Hepatocyte (in vitro differentiated cells): Measurements from ENCODE around the gene MRPL27. TPM values are rescaled to one million over a fixed set of nuclear protein-coding genes. Genes with fewer than 3 reads are reported as not detected.

ENCODE experiments used
- DNase-seq: peaks from one replicate; pipeline ENCODE4 v3.0.0-alpha.2; 2016; ENCODE audit warnings: low spot score
- H2AFZ ChIP-seq: fragments of 200-600 bp; sonication (generic); 2 replicates; pipeline ENCODE4 v1.6.0; 2016; ENCODE audit warnings: antibody characterized with exemption, mild to moderate bottlenecking
- H3K27ac ChIP-seq: fragments of 200-600 bp; sonication (generic); 2 replicates; pipeline ENCODE4 v1.5.1; 2016; ENCODE audit warnings: mild to moderate bottlenecking
- H3K27me3 ChIP-seq: fragments of 200-600 bp; sonication (generic); 2 replicates; pipeline ENCODE4 v1.6.1; 2016
- H3K36me3 ChIP-seq: fragments of 200-600 bp; sonication (generic); replicated peaks from 2 replicates; pipeline ENCODE4 v1.5.1; 2016; ENCODE audit warnings: low read depth; ENCODE audit not compliant: insufficient read depth
- H3K4me1 ChIP-seq: fragments of 200-600 bp; sonication (generic); 2 replicates; pipeline ENCODE4 v1.5.1; 2016; ENCODE audit warnings: mild to moderate bottlenecking, moderate library complexity; ENCODE audit not compliant: insufficient read depth
- H3K4me2 ChIP-seq: fragments of 200-600 bp; sonication (generic); 2 replicates; pipeline ENCODE4 v1.6.0; 2016
- H3K4me3 ChIP-seq: fragments of 200-600 bp; sonication (generic); 2 replicates; pipeline ENCODE4 v1.5.1; 2016; ENCODE audit warnings: mild to moderate bottlenecking
- H3K79me2 ChIP-seq: fragments of 200-600 bp; sonication (generic); 2 replicates; pipeline ENCODE4 v1.6.0; 2017; ENCODE audit warnings: mild to moderate bottlenecking
- H3K9me2 ChIP-seq: fragments of 200-600 bp; sonication (generic); replicated peaks from 2 replicates; pipeline ENCODE4 v1.6.0; 2017; ENCODE audit warnings: mild to moderate bottlenecking; ENCODE audit not compliant: insufficient read depth
- H3K9me3 ChIP-seq: fragments of 200-600 bp; sonication (generic); 2 replicates; pipeline ENCODE4 v1.5.1; 2016; ENCODE audit warnings: low read depth, mild to moderate bottlenecking
- H4K20me1 ChIP-seq: fragments of 200-600 bp; sonication (generic); 2 replicates; pipeline ENCODE4 v1.6.0; 2016; ENCODE audit warnings: mild to moderate bottlenecking; ENCODE audit not compliant: insufficient read depth, poor library complexity, severe bottlenecking
- CTCF ChIP-seq: fragments of 200-600 bp; sonication (generic); IDR thresholded peaks from 2 replicates; pipeline ENCODE4 v1.5.1; 2016; ENCODE audit warnings: antibody characterized with exemption, mild to moderate bottlenecking; ENCODE audit not compliant: poor library complexity
- EZH2 ChIP-seq: fragments of 200-600 bp; sonication (generic); IDR thresholded peaks from 2 replicates; pipeline ENCODE4 v1.6.1; 2016; ENCODE audit warnings: antibody characterized with exemption, mild to moderate bottlenecking, borderline replicate concordance
- EZH2phosphoT487 ChIP-seq: fragments of 200-600 bp; sonication (generic); IDR thresholded peaks from one replicate; pipeline ENCODE4 v1.6.1; 2018; ENCODE audit warnings: antibody characterized with exemption, mild to moderate bottlenecking, low read depth, moderate library complexity; ENCODE audit not compliant: unreplicated experiment, severe bottlenecking
- WGBS: methylation state at CpG from one replicate; pipeline ENCODE4 v1.1.6; 2016; ENCODE audit warnings: low lambda C conversion rate; ENCODE audit errors: missing lambda C conversion rate; 5-methylcytosine and 5-hydroxymethylcytosine counted together
- polyA plus RNA-seq: library from polyadenylated mRNA; unstranded; fragments of >200 nt; fragmentation: Nextera tagmentation; extraction: Ambion mirVana; gene quantifications from 2 replicates; pipeline ENCODE4 v1.2.1, GENCODE V29; 2016
- total RNA-seq: library from RNA; depleted of rRNA; stranded (reverse); fragments of >200 nt; gene quantifications from 2 replicates; pipeline ENCODE4 v1.2.3, GENCODE V29; 2014

MRPL27 gene
- total and polyA plus RNA-seq, 2 experiments from 2014 or later, result 83.0 to 139 TPM

DNA sequence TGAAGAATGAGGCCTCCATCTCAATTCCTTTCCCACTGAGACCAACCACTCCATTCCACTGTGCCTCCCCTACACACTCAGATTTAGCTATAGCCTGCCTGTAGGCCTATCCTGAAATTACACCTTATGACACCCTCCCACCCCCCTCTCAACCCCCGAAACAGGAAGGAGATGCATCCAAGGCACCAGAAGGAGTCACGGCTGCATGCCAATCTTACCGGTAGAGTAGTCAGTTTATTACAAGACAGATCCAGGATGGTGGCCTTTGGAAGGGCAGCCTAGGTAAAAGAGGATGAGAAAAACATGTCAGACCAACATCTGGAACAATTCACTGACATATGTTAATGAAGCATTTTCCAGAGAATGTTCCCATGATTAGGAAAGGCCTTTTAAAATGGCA lies 21.7 kb upstream of the MRPL27 start:
- WGBS, result 57% methylated on average over 3 of the region's 3 CpGs
- Histone ChIP-seq H3K36me3 (no peaks in the 10 kb centered on the region), H4K20me1 (peaks cover 20% of the 10 kb centered on the region), H3K4me1 (peaks cover 12% of the 10 kb centered on the region), H3K9me2 (no peaks in the 10 kb centered on the region), H3K27me3 (no peaks in the 10 kb centered on the region), H3K79me2 (peaks cover 44% of the 10 kb centered on the region), H3K27ac (no peak overlapping the region), H3K9me3 (no peaks in the 10 kb centered on the region), H2AFZ (no peak overlapping the region), H3K4me2 (peak overlapping the region; percentile 87), H3K4me3 (no peak overlapping the region)
- no peak for DNase-seq
- TF ChIP-seq EZH2phosphoT487, result no peak
- no peak for TF ChIP-seq CTCF
- no peak for TF ChIP-seq EZH2

- H3K4me3 ChIP-seq, result no peak overlapping the region
- H3K4me2 ChIP-seq, result no peak overlapping the region
- H3K79me2 ChIP-seq, result peaks cover 46% of the 10 kb centered on the region
- H3K4me1 ChIP-seq, result peaks cover 12% of the 10 kb centered on the region
- DNase-seq, result no peak
- H3K27me3 ChIP-seq, result no peaks in the 10 kb centered on the region
- no peak overlapping the region for H2AFZ ChIP-seq
- WGBS, result 96% methylated on average over 5 of the region's 5 CpGs
- no peaks in the 10 kb centered on the region for H3K36me3 ChIP-seq
- H4K20me1 ChIP-seq, result peaks cover 24% of the 10 kb centered on the region
- no peaks in the 10 kb centered on the region for H3K9me3 ChIP-seq
- H3K27ac ChIP-seq, result no peak overlapping the region
- TF ChIP-seq EZH2 (no peak), CTCF (no peak), EZH2phosphoT487 (no peak)
- no peaks in the 10 kb centered on the region for H3K9me2 ChIP-seq
These were observed 20.7 kb upstream of the MRPL27 start for GRCh38 chr17:50393700-50394099.

- Histone ChIP-seq H3K27me3 (no peaks in the 10 kb centered on the region), H3K27ac (no peak overlapping the region), H3K79me2 (peaks cover 46% of the 10 kb centered on the region), H3K36me3 (peaks cover 3% of the 10 kb centered on the region), H3K4me2 (no peak overlapping the region), H3K9me2 (no peaks in the 10 kb centered on the region), H3K9me3 (no peaks in the 10 kb centered on the region), H4K20me1 (peaks cover 24% of the 10 kb centered on the region), H2AFZ (no peak overlapping the region), H3K4me1 (peaks cover 12% of the 10 kb centered on the region), H3K4me3 (no peak overlapping the region)
- TF ChIP-seq EZH2 (no peak), CTCF (no peak), EZH2phosphoT487 (no peak)
- 94% methylated on average over 6 of the region's 6 CpGs for WGBS
- DNase-seq, result no peak
These were observed 19.6 kb upstream of the MRPL27 start for GRCh38 chr17:50392621-50393020.

GRCh38 chr17:50389534-50389933 lies 16.6 kb upstream of the MRPL27 start:
- no peaks in the 10 kb centered on the region for H3K4me1 ChIP-seq
- DNase-seq, result no peak
- peaks cover 18% of the 10 kb centered on the region for H3K79me2 ChIP-seq

More at GRCh38 chr17:50389534-50389933, 16.6 kb upstream of the MRPL27 start:
- peaks cover 5% of the 10 kb centered on the region for H3K36me3 ChIP-seq
- over 99% methylated on average over 6 of the region's 6 CpGs for WGBS
- no peak overlapping the region for H3K27ac ChIP-seq
- peaks cover 5% of the 10 kb centered on the region for H4K20me1 ChIP-seq
- no peaks in the 10 kb centered on the region for H3K9me2 ChIP-seq
- H3K9me3 ChIP-seq, result no peaks in the 10 kb centered on the region
- no peaks in the 10 kb centered on the region for H3K27me3 ChIP-seq
- no peak overlapping the region for H3K4me3 ChIP-seq
- no peak for TF ChIP-seq EZH2phosphoT487
- no peak for TF ChIP-seq EZH2
- TF ChIP-seq CTCF, result no peak
- no peak overlapping the region for H3K4me2 ChIP-seq
- H2AFZ ChIP-seq, result no peak overlapping the region
